Measurements from ENCODE around the gene TBL3.
"Not testable (repeated sequence)": the region's sequence is repeated elsewhere in the genome, so short reads cannot be mapped to it uniquely, and the experiment has no call there.

Gene TBL3

DNA sequence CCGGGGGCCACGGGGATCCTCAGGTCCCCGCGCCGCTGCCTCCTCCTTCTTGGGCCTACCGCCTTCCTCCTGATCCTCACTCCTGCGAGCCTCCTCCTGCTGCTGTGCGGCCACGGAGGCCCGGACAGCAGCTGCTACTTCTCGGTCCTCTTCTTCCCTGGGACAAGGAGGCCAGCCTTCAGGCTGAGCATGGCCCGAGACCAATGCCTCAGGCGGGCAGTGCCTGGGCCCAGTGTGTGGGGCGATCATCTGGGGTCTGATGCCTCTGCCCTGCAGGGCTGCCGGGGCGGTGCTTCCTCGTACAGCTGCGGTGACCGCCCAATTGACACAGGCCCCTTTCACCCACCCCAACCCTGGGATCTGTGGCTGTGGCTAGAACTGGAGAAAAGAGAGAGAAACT lies 29.2 kb downstream of the TBL3 start:
- no peak for DNase-seq (ENCODE audit: low spot score)

DNA sequence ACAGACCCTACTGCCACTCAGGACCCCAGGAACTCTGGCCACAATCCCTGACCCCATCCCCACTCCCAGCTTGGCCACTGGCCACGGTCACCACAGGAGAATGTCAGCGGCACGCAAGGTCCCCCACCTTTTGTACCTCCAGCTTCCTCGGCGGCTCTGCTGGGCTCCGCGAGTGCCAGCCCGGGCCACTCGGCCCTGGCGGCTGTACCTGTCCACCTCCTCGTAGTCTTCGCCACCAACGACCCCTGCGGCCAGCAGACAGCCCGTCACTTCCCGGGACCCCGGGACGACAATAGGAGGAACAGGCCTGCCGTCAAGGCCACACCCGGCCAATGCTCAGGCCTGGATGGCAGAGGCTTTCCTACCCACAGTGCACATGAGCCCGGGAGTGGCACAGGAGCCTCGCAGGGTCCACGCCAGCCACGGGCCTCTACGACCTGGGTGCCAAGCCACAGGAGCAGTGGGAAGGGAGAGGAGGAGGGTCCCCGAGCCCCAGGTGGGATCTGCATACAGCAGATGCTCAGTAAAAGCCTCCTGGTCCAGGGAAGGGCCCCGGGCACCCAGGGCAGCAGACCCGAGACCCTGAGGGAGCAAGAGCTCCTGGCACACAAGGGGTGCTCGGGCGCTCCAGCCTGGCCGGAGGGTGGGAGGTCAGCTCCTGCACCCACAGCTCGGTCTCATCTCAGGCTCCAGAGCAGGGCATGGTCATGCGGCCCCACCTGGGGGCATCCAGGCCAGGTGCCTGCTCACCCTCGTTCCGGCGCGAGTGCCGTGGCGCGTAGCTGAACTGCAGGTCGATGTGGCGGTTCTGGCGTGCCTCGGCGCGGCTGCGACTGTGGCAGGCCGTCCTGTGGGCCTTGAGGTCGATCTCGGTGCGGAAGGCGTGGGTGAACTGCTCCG lies 29.9 kb downstream of the TBL3 start:
- no peak for DNase-seq (ENCODE audit: low spot score)

GRCh38 chr16:2002406-2003230 lies 30.8 kb downstream of the TBL3 start:
- no peak for DNase-seq (ENCODE audit: low spot score)

DNA sequence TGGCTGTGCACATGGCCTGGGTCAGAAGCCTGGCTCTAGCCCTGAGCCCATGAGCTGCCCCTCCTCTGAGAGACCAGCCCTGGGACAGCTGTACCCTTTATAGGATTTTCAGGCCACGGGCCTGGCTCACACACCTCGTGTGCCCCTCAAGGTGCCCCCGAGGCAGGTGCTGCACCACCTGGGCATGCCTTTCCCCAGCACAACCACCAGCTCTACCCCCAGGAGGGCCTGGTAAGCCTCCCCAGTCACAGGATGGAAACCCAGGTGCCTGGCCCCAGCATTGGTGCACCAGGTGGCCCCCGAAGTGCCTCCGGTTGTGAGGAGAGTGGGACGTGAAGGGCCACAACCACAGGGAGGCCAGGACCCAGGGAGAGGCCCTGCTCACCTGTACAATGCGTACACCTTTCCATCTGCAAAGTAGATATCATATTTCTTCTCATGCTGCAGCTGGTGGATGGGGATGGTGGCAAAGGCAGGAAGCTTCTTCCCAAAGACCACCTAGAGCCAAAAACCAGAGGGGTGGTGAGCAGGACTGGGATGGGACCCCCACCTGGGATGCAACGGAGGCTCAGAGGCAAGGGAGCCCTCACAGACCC lies 31.5 kb downstream of the TBL3 start:
- DNase-seq (ENCODE audit: low spot score) = no peak

GRCh38 chr16:2003827-2004641 lies 32.2 kb downstream of the TBL3 start:
- DNase-seq (ENCODE audit: low spot score) = peak; percentile 41

DNA sequence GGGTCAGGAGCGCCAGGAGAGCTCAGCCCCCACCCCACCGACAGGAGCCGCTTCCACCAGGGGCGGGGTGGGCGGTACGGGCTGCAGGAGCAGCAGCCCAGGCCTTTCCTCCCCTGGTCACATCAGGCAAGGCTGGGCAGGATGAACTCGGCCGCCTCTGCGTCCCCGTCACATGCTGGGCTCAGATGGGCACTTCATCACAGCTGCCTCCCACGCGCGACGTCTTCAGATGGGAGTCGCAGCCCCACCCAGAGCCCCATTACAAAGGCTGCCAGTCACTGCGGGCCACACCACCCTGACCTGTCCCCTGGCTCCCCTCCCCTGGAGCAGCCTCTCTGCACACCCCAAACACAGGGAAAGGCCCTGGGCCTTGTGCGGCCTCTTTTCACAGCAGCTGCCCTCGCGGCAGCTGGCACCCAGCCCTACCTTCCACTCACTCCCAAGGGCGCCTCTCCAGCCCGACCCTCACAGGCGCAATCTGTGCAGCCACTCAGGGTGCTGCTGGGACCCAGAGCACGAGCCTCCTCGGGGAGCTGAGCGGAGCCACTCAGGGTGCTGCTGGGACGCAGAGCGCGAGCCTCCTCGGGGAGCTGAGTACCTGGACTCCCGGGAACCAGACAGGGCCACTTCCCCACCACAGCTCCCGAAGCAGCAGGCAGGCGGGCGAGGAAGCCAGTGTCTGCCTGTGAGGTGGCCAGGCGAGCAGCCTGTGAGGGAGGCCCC lies 33.1 kb downstream of the TBL3 start:
- DNase-seq (ENCODE audit: low spot score) = no peak

DNA sequence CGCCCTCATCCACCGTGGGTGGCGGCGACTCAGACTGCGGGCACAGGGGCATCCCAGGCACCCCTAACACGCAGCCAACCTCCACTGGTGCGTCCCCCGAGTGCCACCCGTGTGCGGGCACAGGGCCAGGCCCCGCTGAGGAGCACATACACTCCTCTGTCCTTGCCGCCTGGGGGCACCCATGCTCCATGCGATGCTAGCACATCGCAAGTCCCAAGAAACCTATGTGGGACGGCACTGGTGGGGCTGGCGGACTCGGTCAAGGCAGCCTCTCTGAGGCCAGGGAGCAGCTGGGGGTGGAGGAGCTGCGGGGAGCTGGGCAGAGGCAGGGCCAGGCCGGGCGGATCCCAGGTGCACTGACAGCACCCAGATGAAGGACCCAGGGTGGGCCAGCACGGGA lies 33.8 kb downstream of the TBL3 start:
- DNase-seq (ENCODE audit: low spot score) = no peak

- no peak for DNase-seq (ENCODE audit: low spot score)
Observed at GRCh38 chr16:2006317-2006716, 34.5 kb downstream of the TBL3 start.

DNA sequence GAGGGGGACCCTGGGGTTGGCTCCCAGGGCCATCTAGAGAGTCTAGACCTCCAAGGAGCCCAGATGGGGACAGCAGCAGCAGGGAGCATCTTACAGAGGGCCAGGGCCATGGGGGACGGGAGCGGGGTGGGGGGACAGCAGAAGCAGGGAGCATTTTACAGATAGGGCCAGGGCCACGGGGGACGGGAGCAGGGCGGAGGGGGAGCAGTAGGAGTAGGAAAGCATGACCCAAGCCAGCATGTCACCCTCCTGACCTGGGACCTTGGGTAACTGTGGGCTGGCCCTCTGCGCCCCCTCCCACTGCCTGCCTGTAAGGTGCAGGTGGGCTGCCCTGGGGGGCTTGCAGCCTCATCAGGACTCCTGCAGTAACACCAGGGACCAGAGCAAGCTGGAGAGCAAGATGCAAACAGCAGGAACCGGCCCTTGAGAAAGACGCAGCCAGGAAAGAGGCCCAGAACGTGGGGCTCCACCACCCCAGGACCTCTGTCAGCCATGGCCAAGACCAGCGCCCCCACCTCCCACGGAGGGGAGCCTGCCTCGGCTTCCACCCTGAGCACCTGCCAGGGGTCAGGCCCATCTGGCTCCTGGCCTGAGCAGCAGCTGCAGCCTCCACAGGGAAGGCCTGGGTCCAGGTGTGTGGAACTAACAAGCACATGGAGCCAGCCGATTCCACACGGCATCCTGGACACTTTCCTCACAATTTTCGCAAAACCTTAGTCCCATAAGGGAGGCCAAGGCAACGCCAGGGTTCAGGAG lies 35.4 kb downstream of the TBL3 start:
- no peak for DNase-seq (ENCODE audit: low spot score)

DNA sequence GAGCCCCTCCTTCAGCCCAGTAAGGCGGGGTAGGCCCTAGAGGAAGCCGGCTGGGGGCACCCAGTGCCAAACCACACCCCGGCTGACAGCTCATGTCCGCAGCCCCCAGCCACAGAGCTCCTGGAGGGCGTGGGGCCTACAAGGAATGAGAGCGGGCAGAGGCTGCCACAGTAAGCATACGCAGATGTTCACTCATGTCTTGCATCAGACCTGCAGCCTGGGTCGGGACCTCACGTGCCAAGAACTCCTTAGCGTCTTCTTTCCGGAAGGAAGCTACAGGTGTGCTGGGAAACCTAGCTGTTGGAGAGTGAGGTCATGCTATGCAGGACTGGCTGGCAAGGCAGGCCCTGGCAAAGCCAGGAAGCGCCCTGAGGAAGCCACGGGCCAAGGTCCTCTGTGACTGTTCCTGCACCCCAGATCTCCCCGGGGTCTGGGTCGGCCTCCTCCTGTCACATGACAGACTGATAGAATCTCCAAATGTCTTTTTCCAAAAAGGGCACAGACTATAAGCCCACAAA lies 36.2 kb downstream of the TBL3 start:
- no peak for DNase-seq (ENCODE audit: low spot score)

GRCh38 chr16:2008631-2009163 lies 36.8 kb downstream of the TBL3 start:
- no peak for DNase-seq (ENCODE audit: low spot score)

GRCh38 chr16:2009164-2009711 lies 37.4 kb downstream of the TBL3 start:
- no peak for DNase-seq (ENCODE audit: low spot score)

DNA sequence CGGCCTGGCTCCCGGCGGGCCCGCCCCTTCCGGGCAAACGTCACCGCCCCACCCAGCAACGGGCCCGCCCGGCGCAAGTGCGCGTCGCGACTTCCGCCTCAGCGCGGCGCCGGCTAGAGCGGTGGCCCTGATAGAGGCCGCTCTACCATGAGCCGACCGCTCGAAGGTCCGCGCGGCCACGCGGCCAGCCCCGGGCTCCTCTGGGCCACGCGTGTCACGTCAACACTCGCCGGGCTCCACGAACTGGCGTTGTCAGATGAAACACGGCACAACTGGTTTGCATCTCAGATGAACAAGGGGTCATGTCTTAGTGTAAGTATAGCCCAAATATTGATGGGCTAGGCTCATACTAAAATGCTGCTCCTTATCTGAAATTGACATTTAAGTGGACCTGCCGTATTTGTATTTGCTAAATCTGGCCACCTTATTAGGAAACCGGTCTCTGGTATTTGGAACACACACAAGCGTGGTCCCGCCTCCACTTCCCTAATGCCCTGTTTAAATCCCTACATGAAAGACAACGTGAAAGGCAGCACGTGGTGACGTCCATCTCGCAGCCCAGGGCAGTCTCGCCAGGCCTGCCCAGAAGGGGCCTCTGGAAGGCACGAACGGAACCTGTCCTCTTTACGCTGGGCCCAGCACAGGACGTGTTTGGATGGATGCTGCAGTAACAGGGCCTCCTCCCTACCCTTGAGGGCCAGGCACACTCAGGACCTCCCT lies 38.1 kb downstream of the TBL3 start, which contains the start of gene ZNF598:
Gene ZNF598, minus strand, starts transcription at position 31 of the 720 bp plus-strand sequence.
- peak; percentile 90 for DNase-seq (ENCODE audit: low spot score)

- DNase-seq (ENCODE audit: low spot score) = not testable (repeated sequence)
Observed at GRCh38 chr16:2011726-2012125, 39.9 kb downstream of the TBL3 start.

- DNase-seq (ENCODE audit: low spot score) = no peak
Observed at GRCh38 chr16:2013527-2013926, 41.7 kb downstream of the TBL3 start.

DNA sequence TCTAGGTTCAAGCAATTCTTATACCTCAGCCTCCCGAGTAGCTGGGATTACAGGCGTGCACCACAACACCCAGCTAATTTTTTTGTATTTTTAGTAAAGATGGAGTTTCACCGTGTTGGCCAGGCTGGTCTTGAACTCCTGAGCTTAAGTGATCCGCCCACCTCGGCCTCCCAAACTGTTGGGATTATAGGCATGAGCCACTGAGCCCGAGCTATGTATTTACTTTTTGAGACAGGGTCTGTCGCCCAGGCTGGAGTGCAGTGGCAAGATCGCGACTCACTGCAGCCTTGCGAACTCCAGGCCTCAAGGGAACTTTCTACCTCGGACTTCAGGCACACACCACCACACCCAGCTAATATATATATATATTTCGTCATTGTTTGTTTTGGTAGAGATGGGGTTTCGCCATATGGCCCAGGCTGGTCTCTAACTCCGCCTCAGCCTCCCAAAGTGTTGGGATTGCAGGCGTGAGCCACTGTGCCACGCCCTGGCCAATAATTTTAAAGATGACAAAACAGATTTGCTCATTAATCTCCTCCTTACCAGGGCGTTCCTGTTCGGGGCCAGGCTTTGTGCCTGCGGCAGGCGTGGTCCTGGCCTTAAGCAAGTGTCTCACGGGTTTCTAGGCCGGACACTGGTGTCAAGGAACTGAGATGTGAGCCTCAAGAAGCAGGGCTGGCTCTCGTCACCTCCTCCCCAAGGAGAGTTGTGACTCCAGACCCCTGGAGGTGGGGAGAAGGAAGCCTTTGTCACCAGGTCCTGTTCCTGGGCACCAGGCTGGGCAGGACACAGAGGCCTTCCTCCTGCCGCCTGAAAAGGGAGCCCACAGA lies 43.5 kb downstream of the TBL3 start:
- no peak for DNase-seq (ENCODE audit: low spot score)

DNA sequence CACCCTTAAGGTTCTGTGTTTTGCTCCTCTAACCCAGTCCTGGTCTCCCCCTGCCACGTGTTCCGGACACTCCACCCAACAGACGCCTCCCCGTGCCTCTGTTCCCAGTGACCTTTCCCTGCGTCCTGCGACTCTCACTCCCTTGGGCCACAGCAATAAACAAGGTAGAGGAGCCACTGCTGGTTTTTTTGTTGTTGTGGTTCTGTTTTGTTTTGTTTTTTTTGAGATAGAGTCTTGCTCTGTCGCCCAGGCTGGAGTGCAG lies 44.0 kb downstream of the TBL3 start:
- no peak for DNase-seq (ENCODE audit: low spot score)

- DNase-seq (ENCODE audit: low spot score) = no peak
Observed at GRCh38 chr16:2016407-2016922, 44.6 kb downstream of the TBL3 start.

All from putamen (tissue), 1 donor.